GM10266 (cell line): ENCODE measurements around the gene GPC2.
A peak's percentile ranks its signal among the peaks of the same experiment; 100 is the strongest.

Experiments
- DNase-seq: peaks from one replicate; pipeline ENCODE4 v3.0.0; 2012; ENCODE audit errors: extremely low spot score
- TF ChIP-seq, protein P1 (sequence below): IDR thresholded peaks from 2 replicates; pipeline ENCODE4 v1.5.1; 2012; ENCODE audit warnings: mild to moderate bottlenecking, low read depth; ENCODE audit not compliant: control insufficient read depth, insufficient read depth; ENCODE audit errors: missing control alignments

Gene GPC2

GRCh38 chr7:100175296-100175935 lies 1.8 kb downstream of the GPC2 start:
- TF ChIP-seq, protein P1, sequence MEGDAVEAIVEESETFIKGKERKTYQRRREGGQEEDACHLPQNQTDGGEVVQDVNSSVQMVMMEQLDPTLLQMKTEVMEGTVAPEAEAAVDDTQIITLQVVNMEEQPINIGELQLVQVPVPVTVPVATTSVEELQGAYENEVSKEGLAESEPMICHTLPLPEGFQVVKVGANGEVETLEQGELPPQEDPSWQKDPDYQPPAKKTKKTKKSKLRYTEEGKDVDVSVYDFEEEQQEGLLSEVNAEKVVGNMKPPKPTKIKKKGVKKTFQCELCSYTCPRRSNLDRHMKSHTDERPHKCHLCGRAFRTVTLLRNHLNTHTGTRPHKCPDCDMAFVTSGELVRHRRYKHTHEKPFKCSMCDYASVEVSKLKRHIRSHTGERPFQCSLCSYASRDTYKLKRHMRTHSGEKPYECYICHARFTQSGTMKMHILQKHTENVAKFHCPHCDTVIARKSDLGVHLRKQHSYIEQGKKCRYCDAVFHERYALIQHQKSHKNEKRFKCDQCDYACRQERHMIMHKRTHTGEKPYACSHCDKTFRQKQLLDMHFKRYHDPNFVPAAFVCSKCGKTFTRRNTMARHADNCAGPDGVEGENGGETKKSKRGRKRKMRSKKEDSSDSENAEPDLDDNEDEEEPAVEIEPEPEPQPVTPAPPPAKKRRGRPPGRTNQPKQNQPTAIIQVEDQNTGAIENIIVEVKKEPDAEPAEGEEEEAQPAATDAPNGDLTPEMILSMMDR = no peak
- no peak for DNase-seq

GRCh38 chr7:100174582-100174981 lies 2.6 kb downstream of the GPC2 start:
- no peak for DNase-seq
- TF ChIP-seq, protein P1 = no peak

- DNase-seq = peak; percentile 25
- TF ChIP-seq, protein P1 = no peak
Observed at GRCh38 chr7:100173806-100174495, 3.2 kb downstream of the GPC2 start.

- TF ChIP-seq, protein P1 = no peak
Observed at GRCh38 chr7:100171840-100172239, 5.3 kb downstream of the GPC2 start.

DNA sequence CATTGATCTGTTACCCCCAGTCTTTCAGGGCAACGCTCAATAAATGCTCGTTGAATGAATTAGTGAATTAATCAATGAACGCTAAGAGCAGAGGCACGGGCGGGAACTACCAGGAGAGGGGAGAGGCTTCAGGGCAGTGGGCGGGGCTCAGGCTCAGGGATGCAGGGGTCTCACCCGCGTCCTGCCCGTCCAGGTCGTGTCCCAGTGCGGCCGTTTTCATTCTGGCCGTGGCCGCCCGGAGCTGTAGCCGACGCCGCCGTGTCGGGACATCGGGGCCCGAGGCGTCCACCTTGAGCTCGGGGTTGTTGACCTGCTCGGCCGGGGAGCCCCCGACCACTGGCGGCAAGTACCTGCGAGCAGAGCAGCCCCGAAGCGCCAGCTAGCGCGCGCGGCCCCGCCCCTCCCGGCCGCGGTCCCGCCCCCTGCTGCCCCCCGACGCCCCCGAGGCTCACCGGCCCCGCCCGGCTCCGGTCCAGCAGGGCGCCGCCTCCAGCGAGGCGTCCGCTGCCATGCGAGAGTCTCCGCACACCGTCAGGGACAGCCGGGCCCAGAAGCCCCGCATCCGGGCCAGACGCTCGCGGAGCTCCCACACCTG lies 6.0 kb downstream of the GPC2 start:
- peak; percentile 62 for DNase-seq
- TF ChIP-seq, protein P1 = no peak

More at GRCh38 chr7:100171840-100172239, 5.3 kb downstream of the GPC2 start:
- DNase-seq = peak; percentile 28

GRCh38 chr7:100170101-100170897 lies 6.9 kb downstream of the GPC2 start:
- peak; percentile 8 for DNase-seq
- TF ChIP-seq, protein P1 = no peak
